Psoas muscle (tissue), 8 donors: ENCODE results near the gene TMEM63B. TPM values are rescaled to one million over a fixed set of nuclear protein-coding genes. Genes with fewer than 3 reads are reported as not detected.

Source experiments
- ATAC-seq, 4 donors: fragments of 200-7000 bp; cut with Tn5 transposase; one replicate each; pipeline ENCODE4 v1.9.1; 2020; ENCODE audit warnings: moderate library complexity in 3 of 4, mild to moderate bottlenecking in 2 of 4
- DNase-seq, 2 donors: peaks; one replicate each; pipeline ENCODE4 v3.0.0-alpha.2; 2020
- H3K27ac ChIP-seq: fragments of 200-600 bp; one replicate; pipeline ENCODE4 v1.8.0; 2022
- H3K27me3 ChIP-seq, 3 donors: fragments of 200-600 bp in 1 of 3; one replicate each; pipeline versions ENCODE4 v1.6.1 to v1.8.0; 2013 to 2022; ENCODE audit warnings: low read length in 2 of 3, mild to moderate bottlenecking in 2 of 3, moderate library complexity in 1 of 3; ENCODE audit not compliant: insufficient read depth in 3 of 3
- H3K36me3 ChIP-seq, 2 donors: fragments of 200-600 bp in 1 of 2; one replicate each; pipeline versions ENCODE4 v1.6.1 to v1.8.0; 2013 to 2022; ENCODE audit warnings: low read depth in 1 of 2, mild to moderate bottlenecking in 1 of 2, moderate library complexity in 1 of 2; ENCODE audit not compliant: insufficient read depth in 1 of 2
- H3K4me1 ChIP-seq: fragments of 200-600 bp; one replicate; pipeline ENCODE4 v1.8.0; 2022
- H3K4me3 ChIP-seq: fragments of 200-600 bp; one replicate; pipeline ENCODE4 v1.8.0; 2022; ENCODE audit warnings: mild to moderate bottlenecking
- H3K9me3 ChIP-seq: fragments of 200-600 bp; one replicate; pipeline ENCODE4 v1.8.0; 2022
- WGBS, 3 donors: extraction: QIAGEN DNeasy Blood & Tissue Kit; methylation state at CpG; one replicate each; pipeline versions ENCODE4 v1.1.6 to v1.1.7; 2013; 5-methylcytosine and 5-hydroxymethylcytosine counted together
- intact Hi-C, 2 donors: fragments of 100-400 bp; cut with DNase I; formaldehyde crosslinking; loops; one replicate each; pipeline versions ENCODE4 v1.11.0 to v1.14.2; 2022
- polyA plus RNA-seq, 3 donors: library from polyadenylated mRNA; stranded (reverse); fragments of 200-250 nt; gene quantifications; one replicate each; pipeline ENCODE4 v1.2.3, GENCODE V29; 2013
- total RNA-seq, 4 donors: library from RNA; stranded (reverse); fragmentation: NEBNext Ultra II Directional in 2 of 4; extraction: Animal tissue kit (Norgen Biotek cat#: 25700) in 2 of 4; gene quantifications; one replicate each; pipeline versions ENCODE4 v1.2.1 to v1.2.4, GENCODE V29; 2021 to 2023
- TF ChIP-seq, protein P1 (sequence below): fragments of 200-600 bp; IDR thresholded peaks from one replicate; pipeline ENCODE4 v1.8.0; 2022; ENCODE audit warnings: antibody characterized with exemption
- donor health status: healthy with polysubstance abuse.
- donor health status: DM: no; HTN: no; CAD: no; lungs with moderate emphysema.
- donor health status: Bipolar disorder and iron deficiency.
- donor health status: healthy.
- donor health status: DM: yes; HTN: yes; CAD: no.
- donor health status: DM: no; HTN: no; CAD: no.
- donor health status: DM: no; HTN: no; CAD: no.
- donor health status: DM: yes; HTN: yes; CAD: no.

TMEM63B gene
- total and polyA plus RNA-seq, 7 donors, result 23.5 to 121 (median 38.4) TPM

DNA sequence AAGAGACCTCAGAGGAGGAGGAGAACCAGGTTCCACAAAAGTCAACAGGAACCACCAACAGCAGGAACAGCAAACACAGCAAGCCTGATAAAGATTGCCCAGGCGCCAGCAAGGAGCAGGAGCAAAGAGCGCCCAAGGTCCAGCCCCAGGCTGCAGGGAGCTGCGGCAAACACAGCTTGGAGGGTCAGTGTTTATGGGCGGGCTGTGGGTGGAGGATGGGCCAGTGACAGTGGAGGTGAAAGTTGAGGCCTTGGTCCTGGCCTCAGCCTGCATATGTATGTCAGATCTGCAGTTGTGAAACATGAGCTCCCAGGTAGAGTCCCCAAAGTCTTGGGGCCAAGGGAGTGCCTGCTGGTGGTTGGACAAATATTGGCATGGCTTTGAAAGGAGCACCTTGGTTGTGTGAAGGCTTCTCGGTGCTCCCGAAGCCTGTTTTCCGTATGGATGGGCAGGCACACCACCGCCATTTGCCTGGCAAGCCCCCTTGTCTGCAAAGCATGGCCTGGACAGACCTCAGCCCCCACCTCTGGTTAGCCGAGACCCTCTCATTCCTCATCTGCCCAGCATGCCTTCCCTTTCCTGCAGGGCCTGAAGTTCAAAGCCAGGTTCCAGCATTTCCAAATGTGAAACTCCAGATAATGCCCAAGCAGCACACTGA, 29.3 kb downstream of the TMEM63B start:
- ATAC-seq, result peak in 1 of 4 donors; percentile 1
- TF ChIP-seq, protein P1, sequence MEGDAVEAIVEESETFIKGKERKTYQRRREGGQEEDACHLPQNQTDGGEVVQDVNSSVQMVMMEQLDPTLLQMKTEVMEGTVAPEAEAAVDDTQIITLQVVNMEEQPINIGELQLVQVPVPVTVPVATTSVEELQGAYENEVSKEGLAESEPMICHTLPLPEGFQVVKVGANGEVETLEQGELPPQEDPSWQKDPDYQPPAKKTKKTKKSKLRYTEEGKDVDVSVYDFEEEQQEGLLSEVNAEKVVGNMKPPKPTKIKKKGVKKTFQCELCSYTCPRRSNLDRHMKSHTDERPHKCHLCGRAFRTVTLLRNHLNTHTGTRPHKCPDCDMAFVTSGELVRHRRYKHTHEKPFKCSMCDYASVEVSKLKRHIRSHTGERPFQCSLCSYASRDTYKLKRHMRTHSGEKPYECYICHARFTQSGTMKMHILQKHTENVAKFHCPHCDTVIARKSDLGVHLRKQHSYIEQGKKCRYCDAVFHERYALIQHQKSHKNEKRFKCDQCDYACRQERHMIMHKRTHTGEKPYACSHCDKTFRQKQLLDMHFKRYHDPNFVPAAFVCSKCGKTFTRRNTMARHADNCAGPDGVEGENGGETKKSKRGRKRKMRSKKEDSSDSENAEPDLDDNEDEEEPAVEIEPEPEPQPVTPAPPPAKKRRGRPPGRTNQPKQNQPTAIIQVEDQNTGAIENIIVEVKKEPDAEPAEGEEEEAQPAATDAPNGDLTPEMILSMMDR, result no peak
- DNase-seq, result no peak
- Histone ChIP-seq H3K9me3 (no peaks in the 10 kb centered on the region), H3K27me3 (no peaks in the 10 kb centered on the region), H3K27ac (no peak overlapping the region), H3K4me3 (no peak overlapping the region), H3K4me1 (no peaks in the 10 kb centered on the region), H3K36me3 (peaks cover 0 to 30% of the 10 kb centered on the region in 2 donors)
- 80 to 86% (median 86%) methylated on average over 8 to 9 of the region's 9 CpGs for WGBS, 3 donors
- intact Hi-C loops, result no loop called here

DNA sequence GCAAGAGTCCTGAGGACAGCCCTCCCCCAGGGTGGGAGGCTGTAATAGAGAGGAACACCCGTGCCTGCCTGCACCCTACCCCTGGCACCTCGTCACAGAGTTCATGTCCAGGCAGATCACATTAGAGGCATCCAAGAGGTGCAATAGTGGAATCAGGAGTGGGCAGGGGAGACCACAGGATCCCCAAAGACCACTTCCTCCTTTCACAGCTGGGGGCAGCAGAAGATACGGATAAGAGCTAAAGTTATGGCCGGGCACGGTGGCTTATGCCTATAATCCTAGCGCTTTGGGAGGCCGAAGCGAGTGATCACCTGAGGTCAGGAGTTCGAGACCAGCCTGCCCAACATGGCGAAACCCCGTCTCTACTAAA, 29.8 kb downstream of the TMEM63B start:
- Histone ChIP-seq H3K27me3 (no peaks in the 10 kb centered on the region), H3K27ac (no peak overlapping the region), H3K9me3 (no peaks in the 10 kb centered on the region), H3K4me3 (no peak overlapping the region), H3K36me3 (peaks cover 0 to 29% of the 10 kb centered on the region in 2 donors), H3K4me1 (no peaks in the 10 kb centered on the region)
- WGBS, 3 donors, result 71 to 79% (median 76%) methylated on average over 11 of the region's 11 CpGs
- DNase-seq (no peak), ATAC-seq (peak in 2 of 4 donors; percentile 3 to 18)
- intact Hi-C loops, result no loop called here
- TF ChIP-seq, protein P1, result no peak

DNA sequence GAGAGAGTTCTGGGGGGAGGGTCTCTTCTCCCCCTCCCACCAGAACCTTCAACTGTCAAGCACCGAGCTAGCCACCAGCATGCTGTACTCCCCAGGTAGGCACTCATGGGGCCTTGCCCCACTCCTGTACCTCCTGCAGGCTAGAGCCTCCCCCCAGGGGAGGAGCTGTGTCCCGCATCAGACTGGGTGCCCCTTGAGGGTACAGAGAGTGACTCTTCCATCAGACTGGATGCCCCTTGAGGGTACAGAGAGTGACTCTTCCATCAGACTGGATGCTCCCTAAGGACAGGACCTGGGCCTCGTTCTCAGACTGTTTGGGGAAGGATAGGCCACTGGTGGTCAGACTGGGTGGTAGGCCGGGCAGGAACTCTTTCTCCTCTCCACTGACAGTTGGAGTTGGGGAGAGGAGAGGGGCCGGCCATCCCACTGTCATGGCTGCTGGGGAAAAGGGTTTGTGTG, 31.4 kb downstream of the TMEM63B start, which contains the start of gene CAPN11:
CAPN11 (plus strand) TSS at position 51 of the 459 bp plus-strand sequence; CDS start at position 80, 29 bp downstream.
- H3K36me3 ChIP-seq, result peaks cover 0 to 12% of the 10 kb centered on the region in 2 donors
- H3K9me3 ChIP-seq, result no peaks in the 10 kb centered on the region
- intact Hi-C loops, result no loop called here
- no peak within 1 kb of the TSS for H3K4me3 ChIP-seq
- DNase-seq (no peak), ATAC-seq (no peak)
- H3K27me3 ChIP-seq, result no peaks in the 10 kb centered on the region
- TF ChIP-seq, protein P1, result no peak
- no peak within 1 kb of the TSS for H3K27ac ChIP-seq
- WGBS, 3 donors, result 74 to 94% (median 85%) methylated on average over 5 of the region's 5 CpGs
- no peaks in the 10 kb centered on the region for H3K4me1 ChIP-seq

DNA sequence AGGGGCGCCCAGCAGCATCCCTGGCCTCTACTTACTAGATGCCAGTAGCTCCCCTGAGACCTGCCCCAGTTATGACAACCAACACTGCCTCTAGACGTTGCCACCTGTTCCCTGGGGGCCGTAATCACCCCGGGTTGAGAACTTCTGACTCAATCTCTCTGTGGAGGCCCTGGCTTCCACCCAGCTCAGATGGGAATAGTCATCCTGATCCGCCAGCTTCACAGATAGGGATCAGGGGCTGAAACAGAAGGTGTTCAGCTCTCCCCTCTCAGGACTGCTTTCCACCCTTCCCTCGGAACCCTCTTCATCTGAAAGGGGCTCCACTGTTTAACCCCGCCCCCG, 34.6 kb downstream of the TMEM63B start:
- Histone ChIP-seq H3K36me3 (no peaks in the 10 kb centered on the region), H3K4me1 (no peaks in the 10 kb centered on the region), H3K9me3 (no peaks in the 10 kb centered on the region), H3K27me3 (peaks cover 0 to 4% (median 0%) of the 10 kb centered on the region in 3 donors), H3K27ac (no peak overlapping the region), H3K4me3 (no peak overlapping the region)
- ATAC-seq, result peak; percentile 38 to 69 (median 51)
- DNase-seq, result no peak
- TF ChIP-seq, protein P1, result no peak
- 54 to 67% (median 58%) methylated on average over 8 of the region's 8 CpGs for WGBS, 3 donors
- intact Hi-C loops, result no loop called here
